Left ventricle myocardium superior (tissue), 1 donor: ENCODE measurements around the gene CLDN10. TPM values are rescaled to one million over a fixed set of nuclear protein-coding genes. Genes with fewer than 3 reads are reported as not detected.
"Not testable (repeated sequence)": the region's sequence is repeated elsewhere in the genome, so short reads cannot be mapped to it uniquely, and the experiment has no call there.

Experiments used
- ATAC-seq: fragments of 200-7000 bp; cut with Tn5 transposase; one replicate; pipeline ENCODE4 v1.9.1; 2020; ENCODE audit warnings: mild to moderate bottlenecking, moderate library complexity
- DNase-seq: peaks from one replicate; pipeline ENCODE4 v3.0.0-alpha.2; 2020
- intact Hi-C: fragments of 100-400 bp; cut with micrococcal nuclease; formaldehyde crosslinking; loops from one replicate; pipeline ENCODE4 v1.11.0; 2022
- total RNA-seq: library from RNA; stranded (reverse); fragmentation: NEBNext Ultra II Directional; extraction: Animal tissue kit (Norgen Biotek cat#: 25700); gene quantifications from one replicate; pipeline ENCODE4 v1.2.1, GENCODE V29; 2021
- donor health status: DM: no; HTN: yes; CAD: no; lungs with severe emphysema.

CLDN10 gene
- total RNA-seq, 1 donor from 2014 or later: not detected

DNA sequence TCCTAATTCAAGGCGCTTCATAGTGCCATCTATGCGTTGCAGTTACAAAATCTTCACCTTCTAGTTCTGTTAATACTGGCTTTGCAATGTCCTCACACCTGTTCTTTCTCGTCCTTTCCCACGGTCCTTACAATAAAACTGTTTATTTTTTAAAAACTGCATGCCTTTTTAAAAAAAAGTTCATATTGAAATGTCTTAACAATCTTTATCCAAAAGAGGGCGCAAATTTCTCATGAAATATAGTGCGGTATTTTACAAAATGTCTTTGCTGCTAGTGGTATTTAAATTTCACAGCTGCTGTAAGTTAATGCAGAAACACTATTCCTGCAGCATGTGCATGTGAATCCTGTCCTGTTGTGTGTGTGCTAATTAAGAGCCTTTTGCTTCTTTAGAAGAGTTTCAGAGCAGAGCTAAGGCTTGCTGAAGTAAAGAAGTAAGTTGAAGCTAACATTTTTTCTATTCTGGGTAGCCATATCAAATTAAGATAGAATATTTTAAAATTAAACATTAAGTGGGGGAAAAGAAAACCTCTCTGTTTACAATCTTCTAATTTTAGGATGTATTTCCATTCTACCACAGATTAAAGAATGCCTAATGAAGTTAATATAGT is 15.8 kb upstream of the CLDN10 start:
- no peak for ATAC-seq

GRCh38 chr13:95540888-95541287 is 11.6 kb upstream of the CLDN10 start:
- intact Hi-C loops: no loop called here
- peak; percentile 99 for ATAC-seq
- DNase-seq: peak; percentile 78

More for the DNA sequence above, 15.8 kb upstream of the CLDN10 start:
- DNase-seq: no peak
- intact Hi-C loops: loop anchor here (10.0 kb wide), 1 partner anchor 298 kb away; no protein-coding TSS in a partner anchor

DNA sequence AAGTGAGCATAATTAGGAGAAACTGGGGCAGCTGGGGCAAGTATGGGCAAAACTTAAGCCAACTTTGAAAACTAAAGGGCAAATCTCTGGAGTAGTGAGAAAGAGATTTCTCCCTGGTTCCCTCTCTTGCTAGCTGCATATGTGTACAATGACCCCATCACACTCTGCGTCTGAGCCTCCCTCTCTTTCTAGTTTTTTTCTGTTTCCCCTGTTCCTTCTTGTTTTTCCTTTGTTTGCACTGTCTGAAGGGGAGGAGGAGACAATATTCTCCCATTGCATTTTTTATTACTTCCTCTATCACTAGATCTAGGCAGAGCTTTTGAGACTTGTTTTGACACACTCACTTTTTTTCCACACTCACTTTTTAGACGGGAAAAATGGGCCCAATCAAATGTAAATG is 11.2 kb upstream of the CLDN10 start:
- peak; percentile 38 for ATAC-seq
- intact Hi-C loops: no loop called here
- no peak for DNase-seq

- ATAC-seq (no peak), DNase-seq (no peak)
- intact Hi-C loops: no loop called here
These were observed 10.5 kb upstream of the CLDN10 start for GRCh38 chr13:95541911-95542474.

DNA sequence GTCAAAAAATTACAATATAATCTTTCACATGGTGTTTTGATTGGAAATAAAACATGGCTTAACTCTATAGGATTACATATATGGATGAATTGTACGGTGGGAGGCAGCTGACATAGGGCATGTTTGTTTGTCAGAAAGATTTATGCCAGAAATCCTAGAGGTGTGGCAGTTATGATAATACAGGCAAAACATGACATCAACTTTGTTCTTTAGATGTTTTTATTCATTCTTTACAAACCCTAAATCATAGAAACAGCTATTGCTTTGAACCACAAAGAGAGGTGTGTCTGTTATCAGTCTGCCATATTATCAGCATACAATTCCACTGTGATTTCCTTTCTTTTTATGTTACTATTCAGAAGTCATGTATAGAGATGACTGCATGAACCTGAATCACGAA is 8.2 kb upstream of the CLDN10 start:
- DNase-seq (no peak), ATAC-seq (no peak)
- intact Hi-C loops: no loop called here

DNA sequence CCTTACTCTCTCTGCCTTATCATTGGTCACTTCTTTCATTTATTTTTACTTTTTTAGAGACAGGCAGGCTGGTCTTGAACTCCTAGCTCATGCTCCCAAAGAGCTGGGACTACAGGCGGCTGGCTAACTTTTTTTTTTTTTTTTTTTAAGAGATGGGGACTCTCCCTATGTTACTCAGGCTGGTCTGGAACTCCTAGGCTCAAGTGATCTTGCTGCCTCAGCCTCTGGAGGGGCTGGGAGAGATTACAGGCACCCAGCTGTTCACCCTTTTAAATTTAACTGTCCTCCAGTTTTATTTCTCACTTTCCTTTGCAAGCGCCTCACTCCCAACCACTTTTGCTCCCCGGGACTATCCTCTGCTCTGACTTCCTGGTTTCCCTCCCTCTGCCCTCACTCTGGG is 5.6 kb upstream of the CLDN10 start:
- ATAC-seq: no peak
- no peak for DNase-seq
- intact Hi-C loops: no loop called here

GRCh38 chr13:95547531-95548167 is 4.9 kb upstream of the CLDN10 start:
- DNase-seq: no peak
- ATAC-seq: no peak
- intact Hi-C loops: no loop called here

DNA sequence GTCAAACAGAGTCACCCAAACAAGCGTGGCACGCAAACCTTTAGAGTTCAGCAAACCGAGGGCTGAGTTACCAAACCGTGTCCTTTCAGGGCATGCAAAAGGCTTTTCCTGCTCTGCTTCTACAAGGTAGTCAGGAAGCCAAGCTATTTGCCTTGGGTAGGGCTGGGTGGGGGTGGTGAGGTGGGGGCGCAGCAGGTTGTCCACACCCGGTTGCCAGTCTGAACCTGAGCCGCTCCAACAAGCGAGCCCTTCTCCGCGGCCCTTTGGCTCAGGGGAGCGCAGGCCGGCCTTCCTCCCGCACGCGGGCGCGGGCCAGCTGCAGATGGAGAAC is 347 bp upstream of the CLDN10 start:
- intact Hi-C loops: no loop called here
- no peak for DNase-seq
- ATAC-seq: no peak

DNA sequence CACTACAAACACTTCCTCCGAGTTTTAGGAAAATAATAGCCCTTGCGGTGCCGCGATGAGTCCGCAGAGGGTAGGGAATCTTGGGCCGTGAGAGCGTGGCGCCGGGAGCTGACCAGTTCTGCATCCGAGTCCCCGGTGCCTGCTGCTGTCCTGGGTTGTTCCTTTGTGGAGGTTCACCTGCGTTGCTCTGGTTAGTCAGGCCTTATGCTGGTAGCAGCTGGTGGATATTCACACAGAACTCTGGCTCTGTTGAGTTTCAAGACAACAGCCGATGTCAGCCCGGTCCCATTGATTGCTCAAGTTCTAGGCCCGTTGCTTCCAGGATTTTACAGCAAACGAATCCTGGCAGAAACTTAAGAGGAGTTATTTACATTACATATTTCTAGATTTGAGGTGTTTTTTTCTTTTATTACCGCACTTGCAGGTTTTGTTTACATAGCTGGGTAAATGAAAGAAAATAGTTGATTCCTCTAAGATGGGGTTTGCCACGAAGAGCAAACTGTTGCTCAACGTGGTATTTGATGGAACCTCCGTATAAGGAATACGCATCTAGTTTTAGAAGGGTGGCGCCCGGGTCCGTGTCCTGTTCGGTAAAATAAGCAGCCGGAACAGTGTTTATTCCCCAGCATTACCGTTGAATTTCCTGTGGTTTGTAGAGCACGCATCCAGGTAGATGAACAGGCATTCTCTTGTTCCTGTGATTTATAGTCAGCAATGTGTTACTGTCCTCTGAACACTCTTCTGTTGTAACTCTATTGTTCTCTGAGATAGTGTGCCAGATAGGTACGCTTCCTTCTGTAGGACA is 1.3 kb downstream of the CLDN10 start:
- ATAC-seq: no peak
- peak; percentile 38 for DNase-seq
- intact Hi-C loops: no loop called here

DNA sequence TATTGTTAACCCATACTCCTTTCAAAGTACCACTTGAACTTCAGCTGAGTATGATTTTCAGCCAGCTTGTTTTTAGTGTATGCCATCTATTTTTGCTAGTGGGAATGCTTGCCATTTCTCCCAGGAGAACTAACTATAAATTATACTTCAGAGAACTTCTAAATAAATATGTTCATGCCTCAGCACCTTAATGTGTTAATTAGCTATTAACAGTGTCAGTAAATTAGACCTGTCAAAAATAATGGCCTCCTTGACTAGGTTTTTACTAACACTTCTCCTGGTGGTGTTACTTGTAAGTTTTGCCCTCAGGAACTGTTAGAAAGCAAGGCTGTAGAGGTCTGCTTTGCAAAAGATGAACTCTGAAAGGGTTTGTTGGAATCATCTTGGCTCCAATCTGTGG is 4.5 kb downstream of the CLDN10 start:
- intact Hi-C loops: no loop called here
- ATAC-seq: no peak
- DNase-seq: no peak

- ATAC-seq (no peak), DNase-seq (no peak)
- intact Hi-C loops: no loop called here
These were observed 6.6 kb downstream of the CLDN10 start for GRCh38 chr13:95559100-95559499.

GRCh38 chr13:95560387-95560786 is 7.9 kb downstream of the CLDN10 start:
- ATAC-seq (no peak), DNase-seq (no peak)
- intact Hi-C loops: no loop called here

DNA sequence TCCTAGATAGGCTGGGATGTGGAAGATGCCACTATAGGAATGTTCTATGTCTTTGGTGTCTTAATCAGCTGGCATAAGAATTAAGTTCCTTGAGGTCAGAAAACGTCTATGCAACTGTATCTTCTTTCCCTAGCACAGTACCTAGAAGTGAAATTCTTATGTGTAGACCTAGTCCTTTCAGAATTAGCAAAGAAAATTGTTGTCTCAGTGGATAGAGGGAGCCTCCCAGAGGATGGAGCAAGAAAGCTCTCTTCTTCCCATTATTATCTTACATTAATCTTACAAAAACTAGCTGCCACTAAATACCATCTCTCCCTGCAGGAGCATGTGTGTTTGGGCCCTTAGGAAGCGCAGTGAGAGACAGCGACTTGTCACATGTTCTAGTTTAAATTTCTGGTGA is 11.6 kb downstream of the CLDN10 start:
- no peak for ATAC-seq
- DNase-seq: no peak
- intact Hi-C loops: no loop called here

DNA sequence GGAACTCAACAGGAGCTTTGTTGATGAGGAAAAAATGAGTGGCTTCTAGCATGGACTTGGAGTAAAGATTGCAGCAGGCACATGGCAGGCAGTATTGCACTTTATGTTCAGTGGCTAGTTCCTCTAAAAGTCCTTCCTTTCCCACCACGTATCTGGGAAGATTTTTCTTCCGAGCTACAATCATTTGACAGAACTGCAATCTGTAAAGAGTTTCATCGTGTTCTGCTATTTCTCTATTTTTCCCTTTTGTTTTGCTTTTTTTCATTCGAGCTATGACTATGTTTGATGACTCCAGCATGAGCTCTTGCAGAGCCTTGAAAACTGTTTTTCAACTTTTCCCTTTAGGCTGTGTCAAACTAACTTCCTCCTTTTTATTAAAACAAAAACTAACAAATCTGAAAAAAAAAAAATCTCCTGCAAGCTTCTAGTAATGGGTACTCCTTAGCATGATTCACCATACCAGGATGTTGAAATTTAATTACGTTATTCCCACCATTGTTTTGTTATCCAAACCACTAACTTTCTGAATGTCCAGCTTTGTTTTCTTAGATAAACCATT is 12.3 kb downstream of the CLDN10 start:
- intact Hi-C loops: no loop called here
- ATAC-seq (no peak), DNase-seq (no peak)

- intact Hi-C loops, ATAC-seq, DNase-seq: not testable (repeated sequence)
These were observed 13.2 kb downstream of the CLDN10 start for GRCh38 chr13:95565758-95566157.

DNA sequence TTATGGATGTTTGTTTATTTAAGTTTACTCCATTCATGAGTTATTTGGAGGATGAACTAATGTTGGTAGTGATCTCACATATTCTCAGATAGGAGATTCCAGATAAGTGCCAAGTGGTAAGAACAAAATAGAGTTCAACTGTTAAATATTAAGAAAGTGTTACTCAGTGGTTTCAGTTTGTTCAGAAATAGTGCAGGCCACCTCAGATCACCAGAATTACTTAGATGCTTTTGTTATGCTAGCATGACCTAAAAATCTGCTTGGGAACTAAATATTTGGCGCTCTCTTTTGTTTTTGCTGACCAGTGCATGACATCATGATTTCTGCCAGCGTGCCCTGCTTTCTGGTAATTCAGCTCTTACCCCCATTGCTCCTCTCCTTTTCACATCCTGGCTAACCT is 15.6 kb downstream of the CLDN10 start:
- intact Hi-C loops: no loop called here

DNA sequence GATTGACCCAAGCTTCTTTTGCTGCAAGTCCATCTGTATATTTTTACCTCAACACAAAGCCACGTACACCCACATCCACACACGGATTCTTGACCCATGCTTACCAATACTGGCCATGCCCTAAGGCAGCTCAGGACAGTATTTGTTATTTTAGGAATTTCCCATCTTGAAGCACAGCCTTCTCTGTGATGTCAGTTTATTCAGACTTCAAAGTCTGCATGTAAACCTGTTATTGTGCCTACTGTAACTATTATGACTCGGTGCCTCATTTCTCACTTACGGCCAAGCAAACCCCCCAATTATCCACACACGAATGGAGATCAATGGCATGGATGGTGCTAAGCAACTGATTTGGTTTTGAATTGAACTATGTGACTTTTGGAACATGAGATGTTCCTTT is 17.5 kb downstream of the CLDN10 start:
- intact Hi-C loops: no loop called here
- no peak for ATAC-seq
- DNase-seq: no peak

More for the DNA sequence above, 15.6 kb downstream of the CLDN10 start:
- ATAC-seq: no peak
- no peak for DNase-seq

GRCh38 chr13:95571941-95572340 is 19.4 kb downstream of the CLDN10 start:
- no peak for DNase-seq
- no peak for ATAC-seq
- intact Hi-C loops: no loop called here

- intact Hi-C loops: no loop called here
- ATAC-seq (no peak), DNase-seq (no peak)
These were observed 20.7 kb downstream of the CLDN10 start for GRCh38 chr13:95573221-95573620.

DNA sequence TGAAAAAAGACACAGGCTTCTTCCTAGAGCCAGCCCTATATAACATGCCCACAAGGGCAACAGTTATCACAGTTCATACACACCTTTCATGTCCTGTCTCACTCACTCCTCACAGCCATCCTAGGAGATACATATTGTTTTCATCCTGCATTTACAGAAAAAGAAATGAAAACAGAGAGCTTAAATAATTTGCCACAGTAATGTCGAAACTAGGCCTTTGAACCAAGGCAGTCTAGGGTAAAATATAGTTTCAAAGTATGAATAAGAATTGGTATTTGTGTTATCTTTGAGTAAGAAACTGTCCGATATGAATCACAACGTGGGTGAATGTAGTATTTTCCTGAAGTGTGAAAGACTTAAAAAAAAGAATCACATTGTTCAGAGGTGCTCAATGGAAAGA is 26.8 kb downstream of the CLDN10 start:
- intact Hi-C loops: no loop called here
- DNase-seq (no peak), ATAC-seq (no peak)
